AG10803 (cell line): ENCODE data around the gene ACTR3C.

ENCODE experiments used
- DNase-seq: peaks from one replicate; pipeline ENCODE4 v3.0.0; 2010; ENCODE audit warnings: low read depth
- H3K4me3 ChIP-seq: 2 replicates; pipeline ENCODE4 v1.5.1; 2011; ENCODE audit warnings: mild to moderate bottlenecking, low read length, control low read depth
- CTCF ChIP-seq: conservative IDR thresholded peaks from 2 replicates; pipeline ENCODE4 v1.5.1; 2011; ENCODE audit warnings: mild to moderate bottlenecking, low read length, control low read depth, inconsistent platforms

ACTR3C gene

GRCh38 chr7:150368884-150369747 is 45.8 kb upstream of the ACTR3C start:
- DNase-seq = peak; percentile 78
- TF ChIP-seq CTCF = no peak
- peak overlapping the region; percentile 90 for H3K4me3 ChIP-seq

- peak within 1 kb of the TSS; percentile 90 for H3K4me3 ChIP-seq
- TF ChIP-seq CTCF = no peak
- peak; percentile 85 for DNase-seq
These were observed 44.9 kb upstream of the ACTR3C start, which contains the start of gene REPIN1 for GRCh38 chr7:150368096-150368883. Gene REPIN1 (plus strand): TSS chr7:150368822. CDS start chr7:150369712, 890 bp downstream.

- TF ChIP-seq CTCF = no peak
- H3K4me3 ChIP-seq = peak overlapping the region; percentile 90
- no peak for DNase-seq
These were observed 44.3 kb upstream of the ACTR3C start for GRCh38 chr7:150367677-150368095.

- no peak overlapping the region for H3K4me3 ChIP-seq
- no peak for DNase-seq
- no peak for TF ChIP-seq CTCF
These were observed 42.5 kb upstream of the ACTR3C start for GRCh38 chr7:150365673-150366398.

- no peak for TF ChIP-seq CTCF
- no peak for DNase-seq
- H3K4me3 ChIP-seq = no peak overlapping the region
These were observed 41.8 kb upstream of the ACTR3C start for GRCh38 chr7:150365194-150365593.

- no peak for DNase-seq
- no peak for TF ChIP-seq CTCF
- no peak overlapping the region for H3K4me3 ChIP-seq
These were observed 40.5 kb upstream of the ACTR3C start for GRCh38 chr7:150363872-150364271.
